ENCODE results near the gene TNFAIP8L3. TPM values are rescaled to one million over a fixed set of nuclear protein-coding genes. Genes with fewer than 3 reads are reported as not detected.

The TNFAIP8L3 gene
- total and polyA plus RNA-seq, 2 of the 4 experiments (the other 2 are of a cell fraction) = 0.29 to 0.90 TPM

DNA sequence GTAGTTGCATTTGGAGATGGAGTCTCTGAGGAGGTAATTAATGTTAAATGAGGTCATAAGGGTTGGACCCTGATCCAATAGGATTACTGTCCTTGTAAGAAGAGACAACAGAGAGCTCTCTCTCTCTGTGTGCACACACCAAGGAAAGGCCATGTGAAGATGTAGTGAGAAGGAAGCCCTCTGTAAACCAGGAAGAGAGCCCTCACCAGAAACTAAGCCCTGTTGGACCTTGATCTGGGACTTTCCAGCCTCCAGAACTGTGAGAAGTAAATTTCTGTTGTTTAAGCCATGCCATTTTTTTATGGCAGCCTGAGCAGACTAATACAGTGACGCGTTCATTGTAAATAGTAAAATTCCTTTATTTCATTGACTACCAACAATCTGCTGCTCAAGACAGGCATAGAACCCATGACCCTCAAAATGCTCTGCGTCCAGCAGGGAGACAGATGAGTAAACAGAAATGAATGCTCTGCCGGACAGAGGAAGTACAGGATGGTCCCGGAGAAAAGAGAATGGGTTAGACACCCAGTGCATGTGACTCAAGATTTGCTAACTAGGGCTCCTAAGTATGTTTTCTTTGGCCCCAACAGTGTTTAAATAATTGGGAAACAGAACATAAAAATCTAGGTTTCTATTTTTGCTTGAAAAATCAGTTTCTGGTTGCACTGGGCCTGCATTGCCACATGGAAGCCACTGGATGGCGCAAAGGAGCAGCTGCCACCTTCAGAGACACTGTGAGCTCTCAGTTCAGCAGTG is 37.9 kb upstream of the TNFAIP8L3 start:
- Histone ChIP-seq H3K27ac (ENCODE audit: insufficient read depth, low read length) (peak overlapping the region; percentile 52; the same call in 1 of the 2 replicates), H2AFZ (replicated peaks; ENCODE audit: low read length, poor library complexity) (peak overlapping the region; percentile 58), H2AK9ac (replicated peaks; ENCODE audit: low read depth, low read length, poor library complexity) (no peak overlapping the region), H3K9me1 (ENCODE audit: insufficient read depth, low read length) (peaks cover 12% of the 10 kb centered on the region), H3K56ac (ENCODE audit: extremely low read depth, insufficient read depth, low read length) (0 out of 2 replicates have a peak overlapping the region, but pooled peaks have one; percentile 27), H3K4ac (ENCODE audit: low read depth, low read length) (peak overlapping the region; percentile 56; the same call in 1 of the 2 replicates), H3K4me1 (ENCODE audit: control insufficient read depth, insufficient read depth, low read length) (peaks cover 6% of the 10 kb centered on the region), H3K9me3 (ENCODE audit: control insufficient read depth, insufficient read depth, low read length) (no peaks in the 10 kb centered on the region), H4K20me1 (ENCODE audit: insufficient read depth, low read length) (peaks cover 4% of the 10 kb centered on the region; the same call in 1 of the 2 replicates), H3K4me2 (ENCODE audit: low read depth, low read length) (peak overlapping the region; percentile 8; the same call in 1 of the 2 replicates), H2BK15ac (ENCODE audit: low read depth, low read length) (peak overlapping the region; percentile 67), H2BK5ac (ENCODE audit: low read depth, low read length, poor library complexity, severe bottlenecking) (peak overlapping the region; percentile 75), H3K14ac (replicated peaks; ENCODE audit: low read depth, low read length) (peak overlapping the region; percentile 85; the same call in 1 of the 2 replicates), H4K8ac (ENCODE audit: low read depth in 2 of 2, low read length in 2 of 2) (peak overlapping the region in 1 of 2 experiments; percentile 69; a peak in 2 of 4 replicates), H3K27me3 (ENCODE audit: control insufficient read depth, insufficient read depth, low read length) (peaks cover 2% of the 10 kb centered on the region; the same call in 1 of the 2 replicates), H2AK5ac (ENCODE audit: low read depth, low read length) (peak overlapping the region; percentile 67; the same call in 1 of the 2 replicates), H3K4me3 (ENCODE audit: insufficient read depth, low read depth, low read length) (no peak overlapping the region), H3K23ac (ENCODE audit: low read depth, low read length) (peak overlapping the region; percentile 54; the same call in 1 of the 2 replicates), H4K91ac (ENCODE audit: insufficient read depth, low read depth, low read length) (no peak overlapping the region), H3K18ac (ENCODE audit: low read depth, low read length) (peak overlapping the region; percentile 73), H2BK20ac (ENCODE audit: low read depth, low read length) (peak overlapping the region; percentile 81), H3K79me1 (ENCODE audit: low read depth in 1 of 2, low read length in 2 of 2) (no peaks in the 10 kb centered on the region), H3K36me3 (ENCODE audit: control insufficient read depth, insufficient read depth, low read length) (no peaks in the 10 kb centered on the region), H4K5ac (ENCODE audit: low read depth, low read length) (peak overlapping the region; percentile 32; the same call in 1 of the 2 replicates), H3K9ac (ENCODE audit: low read depth, low read length) (no peak overlapping the region), H2BK120ac (ENCODE audit: low read depth, low read length) (peak overlapping the region; percentile 86; the same call in 1 of the 2 replicates)
- in situ Hi-C loops (cut with MboI; ENCODE audit: low sequenced_read_pairs) = no loop called here
- no TSS peak for BruUV-seq (replicated peaks)
- intact Hi-C loops (cut with micrococcal nuclease) = loop anchor here (1.0 kb wide), 1 partner anchor 271 kb away; no protein-coding TSS in a partner anchor
- whole genome bisulfite sequencing, 2 experiments (ENCODE audit: extremely low coverage in 2 of 2, insufficient read length in 1 of 2) = no CpG with 5 or more reads among the region's 6 CpGs
- POLR2A ChIA-PET (ENCODE audit: unreplicated experiment) = no interaction called here
- CTCF ChIA-PET = interaction anchor here (0.7 to 1.8 kb wide), 8 partner anchors 8 to 269 kb away, joined by 3 to 7 read pairs (median 4); no protein-coding TSS in a partner anchor
- dilution Hi-C loops (cut with HindIII; ENCODE audit: low sequenced_read_pairs, unreplicated experiment) = no loop called here
- DNase-seq = peak; percentile 96
- peak; percentile 96 for ATAC-seq (ENCODE audit: low read depth)
- TF ChIP-seq, protein P1, sequence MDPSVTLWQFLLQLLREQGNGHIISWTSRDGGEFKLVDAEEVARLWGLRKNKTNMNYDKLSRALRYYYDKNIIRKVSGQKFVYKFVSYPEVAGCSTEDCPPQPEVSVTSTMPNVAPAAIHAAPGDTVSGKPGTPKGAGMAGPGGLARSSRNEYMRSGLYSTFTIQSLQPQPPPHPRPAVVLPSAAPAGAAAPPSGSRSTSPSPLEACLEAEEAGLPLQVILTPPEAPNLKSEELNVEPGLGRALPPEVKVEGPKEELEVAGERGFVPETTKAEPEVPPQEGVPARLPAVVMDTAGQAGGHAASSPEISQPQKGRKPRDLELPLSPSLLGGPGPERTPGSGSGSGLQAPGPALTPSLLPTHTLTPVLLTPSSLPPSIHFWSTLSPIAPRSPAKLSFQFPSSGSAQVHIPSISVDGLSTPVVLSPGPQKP (IDR thresholded peaks at IDR 0.05; ENCODE audit: borderline replicate concordance, low read depth, low read length) = no peak
- TF ChIP-seq NFE2L2 (IDR thresholded peaks at IDR 0.05; ENCODE audit: low read depth, low read length) (no peak), BHLHE40 (IDR thresholded peaks at IDR 0.05; ENCODE audit: low read depth, low read length) (peak; percentile 87), FOS (IDR thresholded peaks at IDR 0.05; ENCODE audit: low read depth, low read length) (peak; percentile 67), RAD21 (IDR thresholded peaks at IDR 0.05; ENCODE audit: low read length) (peak; percentile 77), MXI1 (IDR thresholded peaks at IDR 0.05; ENCODE audit: borderline replicate concordance, low read depth, low read length) (no peak), MAZ (IDR thresholded peaks at IDR 0.05; ENCODE audit: borderline replicate concordance, low read depth, low read length) (no peak), MAFK (IDR thresholded peaks at IDR 0.05; ENCODE audit: low read depth, low read length) (0 out of 2 replicates have a peak, but pooled peaks have one; percentile 9), RCOR1 (IDR thresholded peaks at IDR 0.05; ENCODE audit: insufficient replicate concordance, low read length) (peak; percentile 84), SMC3 (IDR thresholded peaks at IDR 0.05; ENCODE audit: low read depth, low read length) (peak; percentile 82), CEBPB (IDR thresholded peaks at IDR 0.05; ENCODE audit: low read depth, low read length) (peak; percentile 74), CHD1 (IDR thresholded peaks at IDR 0.05; ENCODE audit: low read depth, low read length) (no peak)
- TF ChIP-seq, protein P2, sequence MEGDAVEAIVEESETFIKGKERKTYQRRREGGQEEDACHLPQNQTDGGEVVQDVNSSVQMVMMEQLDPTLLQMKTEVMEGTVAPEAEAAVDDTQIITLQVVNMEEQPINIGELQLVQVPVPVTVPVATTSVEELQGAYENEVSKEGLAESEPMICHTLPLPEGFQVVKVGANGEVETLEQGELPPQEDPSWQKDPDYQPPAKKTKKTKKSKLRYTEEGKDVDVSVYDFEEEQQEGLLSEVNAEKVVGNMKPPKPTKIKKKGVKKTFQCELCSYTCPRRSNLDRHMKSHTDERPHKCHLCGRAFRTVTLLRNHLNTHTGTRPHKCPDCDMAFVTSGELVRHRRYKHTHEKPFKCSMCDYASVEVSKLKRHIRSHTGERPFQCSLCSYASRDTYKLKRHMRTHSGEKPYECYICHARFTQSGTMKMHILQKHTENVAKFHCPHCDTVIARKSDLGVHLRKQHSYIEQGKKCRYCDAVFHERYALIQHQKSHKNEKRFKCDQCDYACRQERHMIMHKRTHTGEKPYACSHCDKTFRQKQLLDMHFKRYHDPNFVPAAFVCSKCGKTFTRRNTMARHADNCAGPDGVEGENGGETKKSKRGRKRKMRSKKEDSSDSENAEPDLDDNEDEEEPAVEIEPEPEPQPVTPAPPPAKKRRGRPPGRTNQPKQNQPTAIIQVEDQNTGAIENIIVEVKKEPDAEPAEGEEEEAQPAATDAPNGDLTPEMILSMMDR (conservative IDR thresholded peaks at IDR 0.05; ENCODE audit: low read depth, low read length) = peak; percentile 96
